H1 (cell line): ENCODE results near the gene SLC10A2. TPM values are rescaled to one million over a fixed set of nuclear protein-coding genes. Genes with fewer than 3 reads are reported as not detected.

Experiments
- ATF2 ChIP-seq: IDR thresholded peaks from 2 replicates; pipeline ENCODE4 v1.6.1; 2012; ENCODE audit warnings: low read length, inconsistent platforms
- CHD2 ChIP-seq: IDR thresholded peaks from 2 replicates; pipeline ENCODE4 v1.6.1; 2012; ENCODE audit warnings: low read length, improper control_type of control experiment
- CTCF ChIP-seq, 3 experiments: IDR thresholded peaks; 1 replicate in 2 of 3; 2 replicates in 1 of 3; pipeline versions ENCODE4 v1.5.1 to v1.6.1; 2011; ENCODE audit warnings: low read length in 3 of 3, mild to moderate bottlenecking in 3 of 3, inconsistent platforms in 2 of 3, low read depth in 1 of 3, moderate library complexity in 1 of 3; ENCODE audit not compliant: insufficient read depth in 1 of 3; ENCODE audit errors: control extremely low read depth in 1 of 3
- POLR2A ChIP-seq, 2 experiments: IDR thresholded peaks; 1 replicate in 1 of 2; 2 replicates in 1 of 2; pipeline ENCODE4 v1.6.1; 2011; ENCODE audit warnings: low read depth in 2 of 2, low read length in 2 of 2, mild to moderate bottlenecking in 2 of 2; ENCODE audit errors: control extremely low read depth in 1 of 2
- RAD21 ChIP-seq, 2 experiments: IDR thresholded peaks in 1 of 2; conservative IDR thresholded peaks in 1 of 2; 2 replicates each; pipeline ENCODE4 v1.6.1; 2011; ENCODE audit warnings: low read depth in 2 of 2, low read length in 2 of 2, improper control_type of control experiment in 1 of 2, inconsistent platforms in 1 of 2, mild to moderate bottlenecking in 1 of 2, moderate library complexity in 1 of 2
- SUZ12 ChIP-seq: fragments of 200-600 bp; sonication (generic); IDR thresholded peaks from 2 replicates; pipeline ENCODE4 v1.6.1; 2012; ENCODE audit warnings: mild to moderate bottlenecking, inconsistent platforms, low read length, moderate library complexity, mixed read lengths
- polyA plus RNA-seq, 7 experiments: library from polyadenylated mRNA; depleted of rRNA in 3 of 7; stranded (reverse) in 5 of 7; unstranded in 2 of 7; fragments of >200 nt in 5 of 7; fragments of 200-250 nt in 2 of 7; gene quantifications; 1 replicate in 5 of 7; 2 replicates in 1 of 7; 4 replicates in 1 of 7; pipeline versions ENCODE4 v1.2.1 to v1.2.3, GENCODE V29; 2011 to 2013; ENCODE audit warnings: missing spikeins in 2 of 7, mixed read lengths in 2 of 7
- total RNA-seq: library from RNA; stranded (reverse); fragmentation: NEBNext Ultra II Directional; extraction: Animal tissue kit (Norgen Biotek cat#: 25700); gene quantifications from 2 replicates; pipeline ENCODE4 v1.2.1, GENCODE V29; 2021

Gene SLC10A2
- total and polyA plus RNA-seq, 2 of the 8 experiments (the other 6 are each of a cell fraction or from before 2014, with no cell fraction given), result not detected

GRCh38 chr13:103004661-103005345 lies 61.4 kb downstream of the SLC10A2 start (continued):
- TF ChIP-seq CTCF (IDR thresholded peaks at IDR 0.05; ENCODE audit: control extremely low read depth in 1 of 3, insufficient read depth in 1 of 3, low read depth in 1 of 3, low read length in 3 of 3) (no peak), POLR2A (IDR thresholded peaks at IDR 0.05; ENCODE audit: control extremely low read depth in 1 of 2, low read depth in 2 of 2, low read length in 2 of 2) (no peak), ATF2 (no peak), CHD2 (no peak), RAD21 (IDR thresholded peaks at IDR 0.05 in 1 of 2, conservative IDR thresholded peaks at IDR 0.05 in 1 of 2; ENCODE audit: low read depth in 2 of 2, low read length in 2 of 2) (no peak), SUZ12 (no peak)
- TF ChIP-seq, all 59 proteins: peak for 0
